HG02970 (cell line): Measurements from ENCODE around the gene ATP5F1D.

Experiments
- ATAC-seq: cut with Tn5 transposase; IDR thresholded peaks from one replicate; pipeline ENCODE4 v1.9.1; 2021; ENCODE audit warnings: mild to moderate bottlenecking, moderate library complexity, moderate number of reproducible peaks; ENCODE audit not compliant: unreplicated experiment, low FRiP score

The ATP5F1D gene

GRCh38 chr19:1231729-1232637, 9.6 kb upstream of the ATP5F1D start:
- no peak for ATAC-seq

DNA sequence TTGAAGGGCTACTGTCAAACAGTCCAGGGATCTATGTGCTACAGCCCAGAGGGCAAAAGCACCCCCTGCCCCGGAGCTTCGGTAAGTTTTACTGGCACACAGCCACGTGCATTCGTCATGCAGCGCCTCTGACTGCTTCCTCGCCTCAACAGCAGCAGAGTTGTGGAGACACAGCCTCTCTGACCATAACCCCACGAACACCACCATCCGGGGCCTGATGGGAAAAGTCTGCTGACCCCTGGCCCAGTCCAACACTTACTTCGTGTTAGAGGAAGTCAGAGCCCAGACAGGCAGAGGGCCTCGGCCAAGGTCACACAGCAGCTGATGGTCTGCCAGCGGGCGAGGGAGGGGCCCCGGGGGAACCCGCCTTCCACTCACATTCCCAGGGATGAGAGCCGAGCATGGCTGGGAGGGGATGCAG, 8.9 kb upstream of the ATP5F1D start:
- ATAC-seq, result no peak

- ATAC-seq, result no peak
These were observed 8.4 kb upstream of the ATP5F1D start for GRCh38 chr19:1233115-1233667.

GRCh38 chr19:1234051-1234954, 7.2 kb upstream of the ATP5F1D start:
- no peak for ATAC-seq

DNA sequence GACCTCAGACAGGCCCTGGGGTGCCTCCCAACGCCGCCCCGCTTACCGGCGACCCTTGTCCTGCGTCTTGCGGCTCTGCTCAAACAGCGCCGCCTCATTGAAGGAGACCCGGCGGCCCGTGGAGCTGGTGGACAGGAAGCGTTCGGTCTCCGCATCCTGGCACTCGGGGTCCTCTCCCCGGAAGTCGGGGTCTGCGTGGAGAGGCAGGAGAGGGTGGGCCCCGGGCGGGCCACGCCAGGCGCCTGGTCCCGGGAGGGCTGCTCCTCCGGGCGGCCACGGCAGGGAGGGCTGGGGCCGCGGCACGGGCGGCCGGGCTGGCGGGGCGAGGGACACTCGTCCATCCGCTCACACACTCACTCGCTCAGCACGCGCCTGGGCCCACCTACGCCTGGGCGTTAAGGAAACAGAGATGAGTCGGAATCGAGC, 6.6 kb upstream of the ATP5F1D start:
- no peak for ATAC-seq

- ATAC-seq, result no peak
These were observed 5.7 kb upstream of the ATP5F1D start for GRCh38 chr19:1235625-1236538.

DNA sequence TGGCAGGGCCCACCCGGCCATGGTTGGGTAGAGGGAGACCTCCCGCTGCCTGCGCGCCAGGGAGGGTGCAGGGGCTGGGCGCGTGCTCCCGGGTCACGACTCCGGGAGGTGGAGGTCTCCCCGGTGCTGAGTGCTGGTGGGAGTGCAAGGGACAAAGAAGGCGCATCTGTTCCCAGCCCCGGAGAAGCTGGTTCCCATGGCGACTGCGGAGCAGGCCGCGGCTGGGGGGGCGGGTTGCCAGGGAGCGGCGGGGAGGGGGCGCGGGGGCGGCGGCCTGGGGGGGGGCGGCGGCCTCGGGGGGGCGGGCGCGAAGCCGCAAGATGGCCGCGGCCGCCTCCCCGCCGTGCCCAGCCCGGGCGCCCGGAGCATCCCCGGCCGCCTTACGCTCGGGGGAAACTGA, 5.0 kb upstream of the ATP5F1D start:
- ATAC-seq, result no peak

- no peak for ATAC-seq
These were observed 4.4 kb upstream of the ATP5F1D start for GRCh38 chr19:1237027-1237659.

DNA sequence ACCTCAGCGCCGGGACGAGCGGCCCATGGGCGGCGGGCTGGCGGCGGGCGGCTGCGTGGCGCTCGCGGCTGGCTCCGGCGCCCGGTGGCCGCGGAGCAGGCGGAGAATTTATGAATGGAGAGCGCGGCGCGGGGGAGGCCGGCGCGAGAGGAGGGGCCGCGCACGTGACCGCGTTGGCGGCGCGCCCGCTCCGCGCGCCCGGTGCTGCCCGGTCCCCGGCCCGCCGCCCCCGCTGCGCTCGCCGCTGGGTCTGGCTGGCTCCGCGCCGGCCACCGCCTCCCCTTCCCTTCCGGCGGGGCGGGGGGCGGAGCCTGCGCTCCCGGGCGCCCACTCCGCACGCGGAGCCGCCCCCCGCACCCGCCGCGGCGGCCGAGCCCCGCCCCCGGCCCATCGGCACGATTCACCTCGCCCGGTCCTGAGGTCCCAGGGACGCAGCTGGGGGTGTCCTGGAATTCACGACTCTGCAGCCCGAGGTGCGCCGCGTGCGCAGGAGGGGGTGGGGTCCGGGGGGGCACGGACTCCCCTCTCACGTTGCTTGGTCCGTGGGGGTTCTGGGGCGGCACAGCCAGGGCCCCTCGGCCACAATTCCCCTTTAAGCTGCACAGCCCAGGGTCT, 3.7 kb upstream of the ATP5F1D start, which contains the start of gene CBARP:
Gene CBARP, minus strand, starts transcription at position 252 of the 615 bp plus-strand sequence. CDS start 1,905 bp downstream, outside the sequence.
- ATAC-seq, result no peak

GRCh38 chr19:1238369-1239303, 2.9 kb upstream of the ATP5F1D start:
- ATAC-seq, result no peak

DNA sequence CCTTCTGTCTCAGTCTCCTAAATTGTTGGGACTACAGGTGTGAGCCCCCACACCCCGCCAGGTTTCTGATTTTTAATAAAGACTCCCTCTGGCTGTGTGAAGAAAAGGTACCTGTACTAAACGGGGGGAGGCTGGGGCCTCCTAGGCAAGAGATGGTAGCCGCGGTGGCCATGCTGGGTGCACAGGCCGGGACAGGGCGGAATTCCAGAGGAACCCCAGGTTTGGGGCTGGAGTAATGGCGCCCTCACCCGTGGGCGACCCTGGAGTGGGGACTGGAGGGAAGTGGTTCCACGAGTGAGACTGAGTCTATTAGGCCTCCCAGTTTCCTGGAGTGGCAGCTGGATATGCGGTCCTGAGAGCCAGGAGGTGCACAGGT, 2.1 kb upstream of the ATP5F1D start:
- no peak for ATAC-seq

GRCh38 chr19:1239796-1240737, 1.5 kb upstream of the ATP5F1D start:
- ATAC-seq, result no peak

DNA sequence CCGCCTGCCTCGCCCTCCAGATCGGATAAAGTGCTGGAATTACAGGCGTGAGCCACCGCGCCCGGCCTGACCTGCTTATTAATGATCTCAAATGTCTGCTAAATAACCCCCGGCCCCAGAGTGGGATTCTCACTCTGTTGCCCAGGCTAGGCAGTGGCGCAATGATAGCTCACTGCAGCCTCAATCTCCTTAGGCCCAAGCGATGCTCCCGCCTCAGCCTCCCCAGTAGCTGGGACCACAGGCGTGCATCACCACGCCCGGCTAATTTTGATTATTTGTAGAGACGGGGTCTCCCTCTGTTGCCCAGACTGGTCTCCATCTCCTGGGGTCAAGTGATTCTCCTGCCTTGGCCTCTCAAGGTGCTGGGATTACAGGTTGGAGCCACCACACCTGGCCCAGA, 626 bp upstream of the ATP5F1D start:
- ATAC-seq, result no peak

DNA sequence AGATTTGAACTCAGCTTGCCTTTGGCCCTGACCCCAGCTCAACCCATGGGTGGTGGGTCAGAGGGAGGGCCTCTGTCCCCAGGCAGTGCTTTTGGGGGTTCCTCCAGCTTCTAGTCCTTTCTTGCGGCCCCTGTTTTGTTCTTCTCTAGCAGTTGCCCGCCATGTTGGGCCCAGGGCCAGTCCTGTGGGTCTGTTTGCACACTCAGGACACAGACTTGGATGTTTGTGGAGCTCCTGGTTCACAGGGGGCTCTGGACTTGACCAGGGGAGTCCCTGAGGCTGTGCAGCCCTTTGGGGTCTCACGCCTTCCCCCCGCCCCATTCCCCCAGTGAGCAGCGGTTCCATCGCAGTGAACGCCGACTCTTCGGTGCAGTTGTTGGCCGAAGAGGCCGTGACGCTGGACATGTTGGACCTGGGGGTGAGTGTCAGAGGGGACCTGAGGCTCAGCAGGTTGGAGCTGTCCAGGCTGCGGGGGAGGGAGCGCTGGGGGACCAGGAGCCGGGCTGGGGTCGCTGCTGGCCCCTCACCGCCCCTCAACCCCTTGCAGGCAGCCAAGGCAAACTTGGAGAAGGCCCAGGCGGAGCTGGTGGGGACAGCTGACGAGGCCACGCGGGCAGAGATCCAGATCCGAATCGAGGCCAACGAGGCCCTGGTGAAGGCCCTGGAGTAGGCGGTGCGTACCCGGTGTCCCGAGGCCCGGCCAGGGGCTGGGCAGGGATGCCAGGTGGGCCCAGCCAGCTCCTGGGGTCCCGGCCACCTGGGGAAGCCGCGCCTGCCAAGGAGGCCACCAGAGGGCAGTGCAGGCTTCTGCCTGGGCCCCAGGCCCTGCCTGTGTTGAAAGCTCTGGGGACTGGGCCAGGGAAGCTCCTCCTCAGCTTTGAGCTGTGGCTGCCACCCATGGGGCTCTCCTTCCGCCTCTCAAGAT, 2.5 kb downstream of the ATP5F1D start:
- ATAC-seq, result no peak

DNA sequence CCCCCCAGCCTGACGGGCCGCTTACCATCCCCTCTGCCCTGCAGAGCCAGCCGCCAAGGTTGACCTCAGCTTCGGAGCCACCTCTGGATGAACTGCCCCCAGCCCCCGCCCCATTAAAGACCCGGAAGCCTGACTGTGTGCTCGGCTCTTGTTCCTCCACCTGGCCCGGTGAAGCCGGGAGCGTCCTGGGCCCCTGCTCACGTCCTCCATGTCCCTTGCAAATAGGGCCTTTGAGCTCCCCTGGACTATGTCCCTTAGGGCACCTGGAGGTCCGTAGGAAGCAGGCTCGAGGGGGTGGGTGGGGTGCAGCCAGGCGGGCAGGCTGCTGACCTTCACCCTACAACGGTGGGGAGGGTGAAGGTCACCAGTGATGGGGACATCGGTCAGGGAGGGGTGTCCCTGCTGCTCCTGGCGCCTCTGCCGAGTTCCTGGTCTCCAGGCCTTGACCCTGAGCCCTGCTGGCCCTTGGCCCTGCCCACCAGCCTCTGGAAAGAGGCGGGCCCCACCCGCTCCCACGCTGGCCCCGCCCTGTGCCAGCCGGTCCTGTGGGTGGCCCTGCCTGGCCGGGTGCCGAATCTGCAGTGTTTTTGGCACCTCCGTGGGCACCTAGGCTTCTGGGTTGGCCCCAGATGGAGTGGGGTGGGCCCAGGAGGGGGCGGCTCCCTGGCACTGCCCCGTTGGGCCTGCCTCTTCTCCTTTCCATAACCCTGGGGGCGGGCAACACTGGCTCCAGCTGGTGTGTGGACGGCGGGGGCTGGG, 3.3 kb downstream of the ATP5F1D start:
- no peak for ATAC-seq
